ENCODE measurements around the gene PRKCD.

- TF ChIP-seq SUZ12 (IDR thresholded peaks at IDR 0.05; ENCODE audit: extremely low read depth, insufficient read depth, insufficient read length) = no peak
- TF ChIP-seq YY1 (IDR thresholded peaks at IDR 0.05; ENCODE audit: insufficient read depth, insufficient read length) = no peak
- no peak for TF ChIP-seq ZNF274 (IDR thresholded peaks at IDR 0.05; ENCODE audit: low read depth, low read length)
Measured at GRCh38 chr3:53139906-53140846, 20.8 kb upstream of the PRKCD start.

Measured in NT2/D1 (cell line).